HG03095 (cell line): Measurements from ENCODE around the gene ITGB1BP2.
"Not testable (repeated sequence)": the region's sequence is repeated elsewhere in the genome, so short reads cannot be mapped to it uniquely, and the experiment has no call there.

ENCODE experiments used
- ATAC-seq: cut with Tn5 transposase; IDR thresholded peaks from one replicate; pipeline ENCODE4 v1.9.1; 2021; ENCODE audit warnings: moderate library complexity; ENCODE audit not compliant: unreplicated experiment

Gene ITGB1BP2

DNA sequence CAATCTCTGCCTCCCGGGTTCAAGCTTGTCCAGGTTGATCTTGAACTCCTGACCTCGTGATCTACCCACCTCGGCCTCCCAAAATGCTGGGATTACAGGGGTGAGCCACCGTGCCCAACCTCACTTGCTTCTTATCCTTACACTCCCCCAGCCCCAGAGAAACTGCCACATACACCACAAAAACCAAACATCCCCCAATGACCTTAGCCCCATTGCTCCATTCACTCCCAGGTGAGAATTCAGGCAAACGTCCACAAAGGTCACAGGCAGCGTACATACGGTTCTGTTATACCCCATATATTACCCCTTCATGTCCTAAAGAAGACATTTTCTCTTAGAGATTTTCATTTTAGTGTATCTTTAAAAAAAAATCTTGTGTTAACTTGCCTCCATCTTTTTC is 1.1 kb upstream of the ITGB1BP2 start:
- not testable (repeated sequence) for ATAC-seq

DNA sequence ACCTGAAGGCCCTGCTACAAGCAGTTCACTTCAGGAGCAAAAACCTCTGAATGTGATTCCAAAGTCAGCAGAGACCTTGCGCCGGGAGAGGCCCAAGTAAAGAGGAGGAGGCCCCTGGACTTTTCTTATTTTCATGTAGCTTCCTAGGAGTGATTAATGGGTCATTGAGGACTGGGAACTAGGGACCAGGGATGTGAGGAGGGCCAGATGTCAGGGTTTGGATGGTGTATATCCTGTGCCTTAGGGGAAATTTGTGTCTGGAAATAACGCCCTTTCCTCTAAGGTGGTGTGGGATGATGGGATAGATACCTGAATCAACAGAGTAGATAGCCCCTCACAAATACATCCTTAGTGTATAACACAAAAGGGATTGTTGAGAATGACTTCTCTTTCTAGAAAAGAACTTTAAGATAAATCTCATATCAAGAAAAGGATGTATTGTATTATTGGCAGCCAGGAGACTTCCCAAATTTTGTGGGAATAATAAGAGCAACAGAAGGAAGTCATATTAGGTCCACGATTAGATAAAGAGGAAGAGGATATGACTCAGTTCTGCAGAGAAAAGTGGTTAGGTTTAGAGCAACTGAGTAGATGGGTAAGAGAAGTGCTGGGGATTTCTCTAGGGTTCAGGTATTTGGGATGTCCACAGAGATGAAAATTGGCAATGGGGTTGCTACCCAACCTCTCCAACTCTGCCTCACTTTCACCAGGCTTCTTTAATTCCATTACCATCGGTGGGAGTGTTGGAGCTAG is 1.1 kb downstream of the ITGB1BP2 start:
- no peak for ATAC-seq

DNA sequence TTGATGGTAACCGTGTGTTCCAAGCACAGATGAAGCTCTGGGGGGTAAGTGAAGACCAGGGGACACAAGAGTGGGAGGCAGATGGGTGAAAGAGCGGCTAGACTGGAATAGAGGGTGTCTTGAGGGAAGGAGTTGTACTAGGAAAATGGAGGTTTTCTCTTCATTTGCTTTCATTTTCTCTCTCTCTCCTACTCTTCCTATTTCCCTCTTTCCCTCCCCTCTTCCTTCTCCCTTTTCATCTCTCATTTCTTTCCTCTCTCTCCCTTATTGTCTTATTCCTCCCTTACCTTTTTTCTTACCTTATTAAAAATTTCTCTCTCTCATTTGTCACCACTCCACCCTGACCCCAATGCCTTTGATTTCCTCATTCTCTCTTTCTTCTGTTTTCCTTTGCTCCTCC is 3.0 kb downstream of the ITGB1BP2 start:
- ATAC-seq, result no peak

DNA sequence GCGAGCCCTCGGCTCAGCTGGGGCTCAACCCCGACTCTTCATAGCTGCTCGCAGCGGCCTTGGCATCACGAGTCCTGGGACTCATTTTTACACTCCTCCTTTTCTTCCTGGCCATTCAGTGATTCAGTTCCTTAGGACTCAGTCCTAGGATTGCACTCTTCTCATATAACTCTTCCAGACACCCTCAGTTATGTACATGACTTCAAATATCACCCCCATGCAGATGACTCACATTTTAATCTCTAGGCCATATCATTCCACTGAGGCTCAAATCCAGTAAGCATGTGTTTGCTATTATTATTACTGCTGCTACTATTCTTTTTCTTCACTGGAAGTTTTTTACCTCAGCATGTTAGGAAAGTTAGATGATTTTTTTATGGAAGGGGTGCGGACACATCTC is 14.4 kb downstream of the ITGB1BP2 start:
- ATAC-seq, result no peak

DNA sequence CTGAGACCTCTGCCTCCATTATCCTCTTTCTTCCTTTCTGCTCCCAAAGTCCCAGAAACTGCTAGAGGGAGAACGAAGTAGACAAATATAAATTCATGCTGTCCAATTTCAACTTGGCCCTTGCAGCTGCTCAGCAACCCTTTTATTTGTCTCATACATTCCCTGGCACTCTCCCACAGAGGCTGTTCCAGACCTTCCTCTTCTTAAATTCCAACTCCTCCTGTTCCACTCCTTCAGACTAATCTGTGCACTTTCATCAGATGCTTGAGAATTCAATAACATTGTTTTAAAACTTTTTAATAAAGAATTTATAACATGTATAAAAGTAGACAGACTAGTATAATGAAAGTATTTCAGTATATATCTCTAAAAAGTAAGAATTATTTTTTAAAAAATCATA is 15.4 kb downstream of the ITGB1BP2 start:
- not testable (repeated sequence) for ATAC-seq

DNA sequence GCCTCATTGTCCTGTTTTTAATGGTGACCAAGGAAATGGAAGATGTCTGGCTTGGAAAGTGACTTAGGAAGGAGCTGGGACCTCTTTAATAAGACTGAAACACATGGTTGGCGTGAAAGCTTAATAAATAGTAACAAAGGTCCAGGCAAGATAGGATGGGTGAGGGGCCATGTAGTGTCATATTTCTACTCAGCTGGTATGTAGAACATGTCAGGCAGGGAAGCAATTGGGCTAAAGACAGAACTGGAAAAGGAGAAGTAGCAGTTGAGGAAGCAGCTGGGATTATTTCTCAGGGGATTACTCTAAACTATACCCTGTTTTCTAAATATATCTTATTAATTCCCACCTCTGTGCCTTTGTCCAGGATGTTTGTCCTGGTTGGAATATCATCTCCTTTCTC is 18.6 kb downstream of the ITGB1BP2 start:
- no peak for ATAC-seq

DNA sequence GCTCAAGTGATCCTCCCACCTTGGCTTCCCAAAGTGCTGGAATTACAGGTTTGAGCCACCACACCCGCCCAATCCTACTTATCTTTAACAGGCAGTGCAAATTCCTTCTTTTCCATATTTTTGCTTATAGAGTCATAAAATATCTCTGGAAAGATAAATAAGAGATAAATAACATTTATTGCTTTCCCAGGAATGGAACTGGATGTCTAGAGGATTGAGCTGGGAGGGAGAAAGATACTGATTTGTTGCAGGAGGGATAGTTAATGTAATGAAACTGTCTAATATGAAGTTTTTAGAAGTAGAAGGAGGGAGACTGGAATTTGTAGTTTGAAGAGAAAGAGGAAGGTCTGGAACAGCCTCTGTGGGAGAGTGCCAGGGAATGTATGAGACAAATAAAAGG is 20.2 kb downstream of the ITGB1BP2 start:
- no peak for ATAC-seq

DNA sequence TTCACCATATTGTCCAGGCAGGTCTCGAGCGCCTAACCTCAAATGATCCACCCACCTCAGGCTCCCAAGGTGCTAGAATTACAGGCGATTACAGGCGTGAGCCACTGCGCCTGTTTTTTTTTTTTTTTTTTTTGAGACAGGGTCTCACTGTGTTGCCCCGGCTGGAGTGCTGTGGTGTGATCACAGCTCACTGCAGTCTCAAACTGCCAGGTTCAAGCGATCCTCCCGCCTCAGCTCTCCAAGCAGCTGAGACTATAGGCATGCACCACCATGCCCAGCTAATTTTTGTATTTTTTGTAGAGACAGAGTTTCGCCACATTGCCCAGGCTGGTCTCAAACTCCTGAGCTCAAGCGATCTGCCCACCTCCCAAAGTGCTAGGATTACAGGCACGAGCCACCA is 22.9 kb downstream of the ITGB1BP2 start:
- ATAC-seq, result not testable (repeated sequence)

DNA sequence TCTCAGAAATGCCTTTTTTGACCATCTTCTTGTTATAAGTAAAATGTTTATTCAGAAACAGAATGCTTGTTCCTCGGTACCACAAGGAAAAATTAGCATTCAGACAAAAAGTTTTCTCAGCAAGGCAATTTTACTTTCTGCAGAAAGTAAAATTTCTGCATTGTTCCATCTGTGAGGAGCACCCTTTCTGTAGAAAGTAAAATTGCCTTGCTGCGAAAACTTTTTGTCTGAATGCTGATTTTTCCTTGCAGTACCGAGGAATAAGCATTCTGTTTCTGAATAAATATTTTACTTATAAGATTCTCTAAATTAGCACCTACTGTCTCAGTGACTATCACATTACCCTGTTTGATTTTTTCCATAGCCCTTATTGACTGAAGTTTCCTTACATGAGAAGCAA is 24.8 kb downstream of the ITGB1BP2 start:
- no peak for ATAC-seq

DNA sequence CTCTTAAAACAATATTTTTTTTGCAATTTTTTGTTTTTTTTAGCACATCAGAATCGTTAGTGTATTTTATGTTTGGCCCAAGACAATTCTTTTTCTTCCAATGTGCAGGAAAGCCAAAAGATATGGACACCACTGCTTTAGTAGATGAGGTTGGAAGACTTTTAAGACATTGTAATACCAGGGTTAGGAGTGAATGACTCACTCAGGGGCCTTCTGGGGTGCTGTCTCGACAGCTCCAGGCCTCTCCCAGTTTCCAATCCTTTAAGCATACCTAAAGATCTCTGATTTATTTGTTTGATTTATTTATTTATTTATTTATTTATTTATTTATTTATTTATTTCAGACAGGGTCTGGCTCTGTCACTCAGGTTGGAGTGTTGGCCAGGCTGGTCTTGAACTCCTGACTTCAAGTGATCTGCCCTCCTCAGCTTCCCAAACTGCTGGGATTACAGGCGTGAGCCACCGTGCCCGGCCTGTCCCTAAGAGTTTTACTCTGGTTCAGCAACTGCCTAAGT is 47.7 kb downstream of the ITGB1BP2 start:
- ATAC-seq, result not testable (repeated sequence)

DNA sequence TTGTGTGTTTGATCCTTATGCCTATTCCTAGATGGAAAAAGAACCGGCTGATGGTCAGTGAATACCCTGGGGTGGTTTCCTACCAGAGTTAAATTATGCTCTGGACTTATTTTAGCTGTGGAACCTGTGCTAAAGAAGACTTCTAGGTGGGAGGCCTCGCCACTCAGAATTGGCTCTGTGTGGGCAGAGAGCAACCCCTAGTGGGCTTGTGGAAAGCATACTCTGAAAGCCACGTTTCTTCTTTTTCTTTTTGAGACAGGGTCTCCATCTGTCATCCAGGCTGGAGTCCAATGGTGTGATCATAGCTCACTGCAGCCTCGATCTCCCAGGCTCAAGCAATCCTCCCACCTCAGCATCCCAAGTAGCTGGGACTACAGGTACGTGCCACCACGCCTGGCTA is 48.3 kb downstream of the ITGB1BP2 start:
- not testable (repeated sequence) for ATAC-seq

DNA sequence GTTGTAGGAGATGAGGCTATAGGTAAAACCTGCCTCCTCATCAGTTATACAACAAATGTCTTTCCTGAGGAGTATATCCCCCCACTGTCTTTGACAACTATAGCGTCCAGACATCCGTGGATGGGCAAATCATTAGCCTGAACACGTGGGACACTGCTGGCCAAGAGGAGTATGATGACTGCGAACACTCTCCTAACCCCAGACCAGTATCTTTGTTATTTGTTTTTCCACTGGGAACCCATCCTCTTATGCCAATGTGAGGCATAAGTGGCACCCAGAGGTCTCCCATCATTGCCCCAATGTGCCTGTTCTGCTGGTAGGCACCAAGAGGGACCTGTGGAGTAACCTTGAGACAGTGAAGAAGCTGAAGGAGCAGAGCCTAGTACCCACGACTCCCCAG is 50.9 kb downstream of the ITGB1BP2 start:
- ATAC-seq, result not testable (repeated sequence)
